Thyroid gland (tissue), 4 donors: ENCODE results near the gene SYPL2. TPM values are rescaled to one million over a fixed set of nuclear protein-coding genes. Genes with fewer than 3 reads are reported as not detected.

ENCODE experiments used
- DNase-seq, 2 donors: peaks; one replicate each; pipeline ENCODE4 v3.0.0-alpha.2; 2019
- H3K27ac ChIP-seq, 3 donors: fragments of 200-600 bp; sonication (generic); 1 replicate in 2 of 3; 2 replicates in 1 of 3; pipeline ENCODE4 v1.5.1; 2016 to 2019; ENCODE audit warnings: mild to moderate bottlenecking in 1 of 3, moderate library complexity in 1 of 3
- H3K27me3 ChIP-seq: fragments of 200-600 bp; sonication (generic); one replicate; pipeline ENCODE4 v1.5.1; 2019
- H3K36me3 ChIP-seq, 2 donors: fragments of 200-600 bp; sonication (generic); one replicate each; pipeline ENCODE4 v1.5.1; 2016 to 2019
- H3K4me1 ChIP-seq, 2 donors: fragments of 200-600 bp; sonication (generic); one replicate each; pipeline ENCODE4 v1.5.1; 2017 to 2019
- H3K4me3 ChIP-seq, 3 donors: fragments of 200-600 bp; sonication (generic); replicated peaks in 1 of 3; 1 replicate in 2 of 3; 2 replicates in 1 of 3; pipeline ENCODE4 v1.5.1; 2016; ENCODE audit warnings: mild to moderate bottlenecking in 1 of 3
- H3K9me3 ChIP-seq: fragments of 200-600 bp; sonication (generic); one replicate; pipeline ENCODE4 v1.5.1; 2017
- POLR2A ChIP-seq, 2 donors: fragments of 450-650 bp; IDR thresholded peaks; one replicate each; pipeline ENCODE4 v1.6.1; 2017; ENCODE audit warnings: antibody characterized with exemption in 2 of 2, mild to moderate bottlenecking in 2 of 2, moderate library complexity in 1 of 2
- WGBS, 2 donors: methylation state at CpG; one replicate each; pipeline ENCODE4 v1.1.5; 2017; 5-methylcytosine and 5-hydroxymethylcytosine counted together
- intact Hi-C: fragments of 100-400 bp; cut with DNase I; formaldehyde crosslinking; loops from one replicate; pipeline ENCODE4 v1.15.1; 2023
- total RNA-seq, 4 donors: library from RNA; depleted of rRNA; stranded (reverse); fragments of >200 nt; gene quantifications; one replicate each; pipeline ENCODE4 v1.2.3, GENCODE V29; 2016
- TF ChIP-seq, protein P1 (sequence below), 6 experiments: fragments of 200-600 bp in 3 of 6; fragments of 450-650 bp in 3 of 6; sonication (generic) in 3 of 6; IDR thresholded peaks; one replicate each; pipeline ENCODE4 v1.5.1; 2016 to 2019; ENCODE audit warnings: antibody characterized with exemption in 6 of 6, mild to moderate bottlenecking in 2 of 6, inconsistent platforms in 1 of 6, moderate library complexity in 1 of 6

Gene SYPL2
- total RNA-seq, 4 donors from 2014 or later = 7.9 to 12.4 (median 9.1) TPM

DNA sequence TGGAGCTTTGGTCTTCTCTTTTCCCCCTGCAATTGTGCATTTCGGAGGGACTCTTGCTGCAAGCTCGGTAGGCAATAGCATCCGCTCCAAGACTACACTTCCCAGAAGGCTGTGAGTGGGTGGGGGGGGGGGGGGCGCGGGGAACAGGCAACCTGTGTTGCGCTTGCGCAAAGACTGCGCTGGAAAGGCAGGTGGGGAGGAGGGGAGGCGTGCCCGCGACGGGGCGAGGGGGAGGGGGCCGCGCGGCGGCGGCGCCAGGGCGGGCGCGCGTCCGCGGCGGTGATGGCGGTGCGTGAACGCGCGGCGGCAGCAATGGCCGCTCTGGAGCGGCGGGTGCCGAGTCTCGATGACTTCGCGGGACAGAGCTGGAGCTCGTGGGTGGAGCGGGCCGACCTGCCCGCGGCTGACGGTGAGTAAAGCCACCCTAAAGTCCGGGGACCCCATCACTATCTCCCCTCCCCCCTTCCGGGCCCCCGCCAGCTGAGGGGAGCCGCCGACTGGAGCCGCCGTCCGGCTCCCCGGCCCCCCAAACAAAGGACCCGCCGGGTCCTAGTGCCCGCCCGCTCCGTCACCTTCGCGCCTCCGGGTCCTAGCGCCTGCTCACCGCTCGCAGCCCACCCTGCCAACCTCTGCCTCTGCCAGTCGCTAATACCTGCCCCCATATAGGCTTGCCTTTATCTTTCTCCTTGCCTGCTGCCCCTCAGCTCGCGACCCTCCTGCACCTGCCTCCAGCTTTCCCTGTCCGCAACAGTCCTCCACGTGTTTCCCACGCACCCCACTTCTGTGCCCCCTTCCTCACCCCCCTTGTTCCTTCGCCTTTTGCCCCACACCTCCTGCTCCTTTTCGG is 17.5 kb downstream of the SYPL2 start, which contains the start of gene ATXN7L2:
Gene ATXN7L2, plus strand, starts transcription at position 234 of the 847 bp plus-strand sequence. Its CDS starts 49 bp downstream, at position 283.
- peaks cover 0 to 3% of the 10 kb centered on the region in 2 donors for H3K36me3 ChIP-seq
- H3K4me1 ChIP-seq = peaks cover 12 to 16% of the 10 kb centered on the region in 2 donors
- no peaks in the 10 kb centered on the region for H3K9me3 ChIP-seq
- H3K27ac ChIP-seq = peak within 1 kb of the TSS; percentile 91 to 99 (median 94)
- H3K4me3 ChIP-seq = peak within 1 kb of the TSS; percentile 38 to 59 (median 43)
- 1% methylated on average over 18 to 46 of the region's 73 CpGs for WGBS, 2 donors
- DNase-seq = peak; percentile 90 to 92
- no peaks in the 10 kb centered on the region for H3K27me3 ChIP-seq
- intact Hi-C loops = loop anchor here (10.0 kb wide), 1 partner anchor 229 kb away; no protein-coding TSS in a partner anchor
- TF ChIP-seq POLR2A (IDR thresholded peaks at IDR 0.05) = peak in 1 of 2 donors; percentile 70
- TF ChIP-seq, protein P1, sequence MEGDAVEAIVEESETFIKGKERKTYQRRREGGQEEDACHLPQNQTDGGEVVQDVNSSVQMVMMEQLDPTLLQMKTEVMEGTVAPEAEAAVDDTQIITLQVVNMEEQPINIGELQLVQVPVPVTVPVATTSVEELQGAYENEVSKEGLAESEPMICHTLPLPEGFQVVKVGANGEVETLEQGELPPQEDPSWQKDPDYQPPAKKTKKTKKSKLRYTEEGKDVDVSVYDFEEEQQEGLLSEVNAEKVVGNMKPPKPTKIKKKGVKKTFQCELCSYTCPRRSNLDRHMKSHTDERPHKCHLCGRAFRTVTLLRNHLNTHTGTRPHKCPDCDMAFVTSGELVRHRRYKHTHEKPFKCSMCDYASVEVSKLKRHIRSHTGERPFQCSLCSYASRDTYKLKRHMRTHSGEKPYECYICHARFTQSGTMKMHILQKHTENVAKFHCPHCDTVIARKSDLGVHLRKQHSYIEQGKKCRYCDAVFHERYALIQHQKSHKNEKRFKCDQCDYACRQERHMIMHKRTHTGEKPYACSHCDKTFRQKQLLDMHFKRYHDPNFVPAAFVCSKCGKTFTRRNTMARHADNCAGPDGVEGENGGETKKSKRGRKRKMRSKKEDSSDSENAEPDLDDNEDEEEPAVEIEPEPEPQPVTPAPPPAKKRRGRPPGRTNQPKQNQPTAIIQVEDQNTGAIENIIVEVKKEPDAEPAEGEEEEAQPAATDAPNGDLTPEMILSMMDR (IDR thresholded peaks at IDR 0.05) = peak in 1 of 6 experiments; percentile 30

- intact Hi-C loops = loop anchor here (10.0 kb wide), 1 partner anchor 230 kb away; no protein-coding TSS in a partner anchor
- Histone ChIP-seq H3K36me3 (peaks cover 0 to 9% of the 10 kb centered on the region in 2 donors), H3K9me3 (no peaks in the 10 kb centered on the region), H3K27me3 (no peaks in the 10 kb centered on the region), H3K4me3 (peak overlapping the region; percentile 17 to 59 (median 38)), H3K27ac (peak overlapping the region in 1 of 3 donors; percentile 99), H3K4me1 (peaks cover 12 to 16% of the 10 kb centered on the region in 2 donors)
- no peak for DNase-seq
- no peak for TF ChIP-seq POLR2A (IDR thresholded peaks at IDR 0.05)
- TF ChIP-seq, protein P1 (IDR thresholded peaks at IDR 0.05) = no peak
- WGBS, 2 donors = 25 to 29% methylated on average over 15 of the region's 15 CpGs
Measured at GRCh38 chr1:109484519-109484975, 18.2 kb downstream of the SYPL2 start.

DNA sequence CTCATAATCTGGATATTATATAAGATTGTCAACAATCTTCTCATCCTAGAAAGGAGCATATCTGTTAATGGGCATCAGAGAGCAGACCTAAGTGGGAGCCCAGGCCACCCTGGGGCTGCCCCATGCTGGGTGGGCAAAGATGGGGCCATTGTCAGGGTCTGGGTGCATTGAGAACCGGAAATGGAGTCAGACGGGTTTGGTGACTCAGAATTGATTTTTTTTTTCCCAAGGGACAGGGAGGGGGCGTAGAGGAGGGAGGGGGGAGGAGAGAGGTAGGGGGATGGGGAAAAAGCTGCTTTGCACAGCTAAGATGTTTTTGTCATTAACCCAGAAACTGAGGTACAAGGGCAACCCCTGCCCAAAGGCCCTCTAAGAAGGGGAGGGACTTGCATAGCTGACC is 18.7 kb downstream of the SYPL2 start:
- Histone ChIP-seq H3K27ac (no peak overlapping the region), H3K27me3 (no peaks in the 10 kb centered on the region), H3K36me3 (peaks cover 0 to 9% of the 10 kb centered on the region in 2 donors), H3K4me3 (peak overlapping the region in 2 of 3 donors; percentile 17 to 59), H3K4me1 (peaks cover 12 to 16% of the 10 kb centered on the region in 2 donors), H3K9me3 (no peaks in the 10 kb centered on the region)
- 32 to 44% methylated on average over 3 of the region's 3 CpGs for WGBS, 2 donors
- TF ChIP-seq, protein P1 (IDR thresholded peaks at IDR 0.05) = no peak
- no peak for DNase-seq
- intact Hi-C loops = loop anchor here (10.0 kb wide), 1 partner anchor 230 kb away; no protein-coding TSS in a partner anchor

DNA sequence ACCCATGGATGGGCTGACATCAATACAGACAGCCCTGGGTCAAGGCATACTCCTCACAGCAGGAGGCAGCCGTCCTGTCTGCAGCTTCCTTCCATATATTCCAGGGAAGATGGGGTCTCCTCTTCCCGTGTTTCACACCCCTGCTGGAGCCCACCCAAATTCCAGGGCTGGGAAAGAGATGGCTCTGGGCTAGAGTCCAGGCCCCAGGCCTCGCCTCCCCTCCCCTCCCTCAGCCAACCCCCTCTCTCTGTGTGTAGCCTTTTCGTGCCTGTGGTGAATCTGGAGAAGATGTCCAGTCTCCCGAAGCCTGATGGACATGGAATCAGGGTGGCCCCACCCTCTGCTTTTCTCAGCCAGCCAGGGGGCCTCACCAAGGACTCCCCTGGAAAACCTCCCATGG is 20.9 kb downstream of the SYPL2 start:
- no peaks in the 10 kb centered on the region for H3K27me3 ChIP-seq
- peaks cover 0 to 9% of the 10 kb centered on the region in 2 donors for H3K36me3 ChIP-seq
- TF ChIP-seq, protein P1 (IDR thresholded peaks at IDR 0.05) = no peak
- no peak for TF ChIP-seq POLR2A (IDR thresholded peaks at IDR 0.05)
- DNase-seq = no peak
- WGBS, 2 donors = 90 to 91% methylated on average over 5 of the region's 5 CpGs
- intact Hi-C loops = loop anchor here (10.0 kb wide), 1 partner anchor 232 kb away; no protein-coding TSS in a partner anchor
- H3K4me3 ChIP-seq = no peak overlapping the region
- H3K9me3 ChIP-seq = no peaks in the 10 kb centered on the region
- peaks cover 12 to 16% of the 10 kb centered on the region in 2 donors for H3K4me1 ChIP-seq
- H3K27ac ChIP-seq = no peak overlapping the region
